ENCODE data around the gene MORN3. TPM values are rescaled to one million over a fixed set of nuclear protein-coding genes. Genes with fewer than 3 reads are reported as not detected.
A peak's percentile ranks its signal among the peaks of the same experiment; 100 is the strongest.
"Not testable (repeated sequence)": the region's sequence is repeated elsewhere in the genome, so short reads cannot be mapped to it uniquely, and the experiment has no call there.

MORN3 gene
- total RNA-seq, 1 donor from 2014 or later, result not detected

- DNase-seq (ENCODE audit: low read depth), result no peak
These were observed 28.2 kb downstream of the MORN3 start for GRCh38 chr12:121641343-121641630.

- no peak for DNase-seq (ENCODE audit: low read depth)
These were observed 30.9 kb downstream of the MORN3 start for GRCh38 chr12:121638298-121639202.

GRCh38 chr12:121637231-121637914 is 32.1 kb downstream of the MORN3 start:
- DNase-seq (ENCODE audit: low read depth), result no peak

- peak; percentile 83 for DNase-seq (ENCODE audit: low read depth)
These were observed 34.6 kb downstream of the MORN3 start for GRCh38 chr12:121634836-121635235.

GRCh38 chr12:121633833-121634196 is 35.6 kb downstream of the MORN3 start:
- not testable (repeated sequence) for DNase-seq (ENCODE audit: low read depth)

GRCh38 chr12:121632069-121632970 is 37.1 kb downstream of the MORN3 start:
- DNase-seq (ENCODE audit: low read depth), result peak; percentile 45

- DNase-seq (ENCODE audit: low read depth), result no peak
These were observed 38.6 kb downstream of the MORN3 start for GRCh38 chr12:121630791-121631355.

GRCh38 chr12:121628536-121628935 is 40.9 kb downstream of the MORN3 start:
- DNase-seq (ENCODE audit: low read depth), result no peak

- DNase-seq (ENCODE audit: low read depth), result no peak
These were observed 41.4 kb downstream of the MORN3 start for GRCh38 chr12:121628037-121628436.

- DNase-seq (ENCODE audit: low read depth), result peak; percentile 68
These were observed 42.4 kb downstream of the MORN3 start for GRCh38 chr12:121626853-121627640.

GRCh38 chr12:121626087-121626852 is 43.2 kb downstream of the MORN3 start, which contains the start of gene ORAI1:
Gene ORAI1, plus strand, starts transcription at chr12:121626530.
- peak; percentile 96 for DNase-seq (ENCODE audit: low read depth)

- no peak for DNase-seq (ENCODE audit: low read depth)
These were observed 49.0 kb downstream of the MORN3 start for GRCh38 chr12:121620333-121620891.

- DNase-seq (ENCODE audit: low read depth), result no peak
These were observed 50.7 kb downstream of the MORN3 start for GRCh38 chr12:121618659-121619233.

GRCh38 chr12:121614872-121615467 is 54.5 kb downstream of the MORN3 start:
- DNase-seq (ENCODE audit: low read depth), result no peak

GRCh38 chr12:121613462-121613861 is 56.0 kb downstream of the MORN3 start:
- no peak for DNase-seq (ENCODE audit: low read depth)

GRCh38 chr12:121611306-121611705 is 58.1 kb downstream of the MORN3 start:
- peak; percentile 61 for DNase-seq (ENCODE audit: low read depth)

- peak; percentile 94 for DNase-seq (ENCODE audit: low read depth)
These were observed 59.0 kb downstream of the MORN3 start for GRCh38 chr12:121610239-121611149.
